Stimulated activated CD4-positive, alpha-beta T cell treated with anti-CD3 and anti-CD28 coated beads, TNF-alpha, amount 100 ng/mL, for 48 hours (primary cell): ENCODE measurements around the gene DDX17.

ENCODE experiments used
- DNase-seq, 3 donors: peaks; one replicate each; pipeline ENCODE4 v3.0.0-alpha.2; 2020; ENCODE audit warnings: low read depth in 3 of 3

DDX17 gene

DNA sequence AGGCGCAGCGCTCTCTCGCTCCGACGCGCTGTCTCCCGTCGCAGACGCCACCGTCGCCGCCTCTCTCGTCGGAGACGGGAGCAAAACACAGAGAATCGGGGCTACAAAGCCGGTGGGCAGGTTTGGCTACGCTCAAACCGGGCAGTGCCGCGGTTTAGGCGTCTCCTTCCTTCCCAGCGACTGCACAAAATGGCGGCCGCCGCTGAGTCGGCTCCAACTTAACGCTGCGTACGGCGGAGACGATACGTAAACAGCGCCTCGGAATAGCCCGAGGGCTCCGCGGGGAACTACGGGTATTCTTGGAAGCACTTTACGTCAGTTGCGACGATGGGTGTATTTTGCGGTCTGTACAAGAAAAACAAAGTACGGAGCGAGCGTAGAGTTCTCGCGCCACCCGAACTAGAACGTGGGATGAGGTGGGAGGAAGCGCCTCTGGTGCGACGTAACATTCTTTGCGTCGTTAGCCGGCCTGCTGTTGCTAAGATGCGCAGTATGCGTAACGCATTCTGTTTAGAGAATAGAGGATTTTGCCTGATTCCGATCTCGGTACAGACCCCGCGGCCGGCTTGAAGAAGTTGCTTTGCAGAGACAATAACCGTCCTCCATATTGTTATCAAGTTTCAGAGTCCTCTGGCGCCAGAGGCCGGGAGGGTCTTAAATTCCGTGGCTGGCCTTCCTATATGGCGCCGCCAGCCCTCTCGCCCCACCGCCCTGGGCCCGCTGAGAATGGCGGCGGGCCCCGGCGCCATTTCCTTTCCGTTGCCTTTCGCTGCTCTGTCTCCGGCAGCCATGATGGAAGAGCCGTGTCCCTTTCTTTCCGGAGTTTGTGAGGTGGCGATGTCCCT is at the start of gene DDX17:
Gene DDX17, minus strand, starts transcription at position 194 of the 845 bp plus-strand sequence.
- DNase-seq: peak; percentile 86 to 90 (median 90)

DNA sequence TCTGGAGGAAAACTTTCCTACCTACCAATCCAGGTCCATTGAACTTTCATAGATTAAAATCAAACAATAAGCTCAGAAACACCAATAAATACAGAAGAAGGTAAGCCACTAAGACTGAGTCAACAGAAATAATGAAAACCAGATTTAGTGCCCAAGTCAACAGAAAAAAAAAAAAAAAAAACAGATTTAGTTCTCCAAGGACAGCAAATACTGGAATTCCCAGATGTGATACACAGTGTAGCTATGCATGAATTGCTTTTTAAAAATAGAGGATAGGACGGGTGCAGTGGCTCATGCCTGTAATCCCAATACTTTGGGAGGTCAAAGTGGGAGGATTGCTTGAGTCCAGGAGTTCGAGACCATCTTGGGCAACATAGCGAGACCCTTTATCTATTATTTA is 48.2 kb upstream of the DDX17 start:
- DNase-seq: no peak

DNA sequence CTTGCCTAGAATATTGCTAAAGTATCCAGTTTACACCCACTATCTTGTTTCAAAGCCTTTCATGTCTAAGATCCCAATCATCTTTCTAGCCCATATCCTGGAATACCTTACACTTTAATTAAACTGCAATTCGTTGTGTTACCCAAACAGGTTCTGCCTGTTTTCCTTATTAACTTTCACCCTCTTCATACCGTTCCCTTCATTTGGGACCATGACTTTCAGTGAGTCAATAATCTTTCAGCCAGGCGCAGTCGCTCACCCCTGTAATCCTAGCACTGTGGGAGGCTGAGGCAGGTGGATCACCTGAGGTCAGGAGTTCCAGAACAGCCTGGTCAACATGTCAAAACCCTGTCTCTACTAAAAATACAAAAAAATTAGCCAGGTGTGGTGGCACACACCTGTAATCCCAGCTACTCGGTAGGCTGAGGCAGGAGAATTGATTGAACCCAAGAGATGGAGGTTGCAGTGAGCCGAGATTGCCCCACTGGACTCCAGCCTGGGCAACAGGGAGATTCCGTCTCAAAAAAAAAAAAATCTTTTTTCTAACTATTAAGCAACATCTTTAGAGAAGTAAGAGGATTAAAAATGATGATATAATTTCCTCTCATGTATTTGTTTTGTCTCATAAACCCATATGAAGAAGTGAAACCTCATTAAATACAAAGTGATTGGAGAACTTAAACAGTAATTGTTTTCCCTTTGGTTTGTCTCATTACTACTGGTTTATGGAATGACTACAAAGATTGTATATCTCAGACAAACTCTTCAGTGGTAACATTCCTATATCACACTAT is 43.2 kb upstream of the DDX17 start:
- no peak for DNase-seq

DNA sequence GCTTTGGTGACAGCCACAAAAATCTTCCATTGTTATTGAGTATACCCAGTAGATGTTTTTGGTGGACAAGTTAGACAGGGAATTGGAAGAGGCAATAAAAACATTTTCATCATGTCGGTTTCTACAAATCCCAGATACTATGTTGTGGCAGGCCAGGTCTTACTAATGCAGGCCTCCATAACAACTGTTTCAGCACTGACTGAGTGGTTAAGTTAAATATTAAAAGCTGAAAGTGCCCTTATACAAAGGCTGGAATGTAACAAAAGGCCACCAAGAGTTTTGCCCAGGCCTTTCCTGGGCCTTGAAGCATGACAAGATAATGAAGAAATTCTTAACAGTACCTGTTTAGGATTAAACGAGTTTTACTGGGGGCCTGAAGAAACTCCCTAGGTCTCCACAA is 34.6 kb upstream of the DDX17 start:
- no peak for DNase-seq

DNA sequence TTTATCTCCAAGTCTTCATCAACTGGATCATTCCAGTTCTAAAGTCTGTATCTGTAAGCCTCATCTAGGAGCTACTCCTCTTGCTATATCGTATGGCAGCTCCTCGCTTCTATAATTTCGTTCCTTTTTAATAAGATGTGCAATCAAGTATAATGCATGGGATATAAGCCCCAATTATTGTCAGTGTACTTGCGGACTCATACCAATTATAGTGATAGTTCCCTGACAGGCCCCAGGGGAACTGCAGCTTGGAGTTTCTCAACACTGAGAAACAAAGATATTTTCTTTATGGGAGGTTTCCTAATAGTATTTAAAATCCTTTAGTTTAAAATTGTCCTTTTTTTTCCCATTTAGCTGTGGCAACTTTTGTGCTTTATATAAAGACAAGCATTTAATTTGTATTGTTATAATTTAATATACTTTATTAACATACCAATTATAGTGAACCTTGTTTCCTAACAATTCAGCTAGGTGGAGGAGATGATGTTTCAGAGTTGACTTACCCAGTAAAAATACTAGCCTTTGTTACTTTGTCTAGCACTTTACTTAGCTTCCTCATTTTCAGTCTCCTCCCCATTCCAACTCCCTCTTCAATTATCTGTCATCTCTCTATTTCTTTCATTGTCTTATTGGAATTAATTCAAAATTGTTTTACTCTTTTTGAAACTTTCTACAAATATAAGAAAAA is 25.3 kb upstream of the DDX17 start:
- no peak for DNase-seq

DNA sequence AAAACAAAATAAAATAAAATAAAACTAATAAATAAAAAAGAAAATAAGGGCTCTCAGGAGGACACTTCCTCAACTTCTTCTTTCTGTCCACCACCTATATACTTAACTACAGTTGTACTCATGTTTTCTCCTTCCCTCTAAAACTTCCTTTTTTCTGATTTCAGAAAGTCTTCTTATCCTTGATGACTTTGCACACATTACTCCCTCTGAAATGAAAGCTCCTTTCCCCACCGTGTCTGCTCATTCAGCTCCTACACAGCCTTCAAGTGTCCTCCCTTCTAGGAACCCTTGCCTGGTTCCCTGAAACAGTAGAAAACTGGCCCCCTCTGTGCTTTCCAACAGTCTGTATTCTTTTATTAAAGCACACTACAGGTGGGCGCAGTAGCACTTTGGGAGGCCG is 18.3 kb upstream of the DDX17 start:
- DNase-seq: no peak

DNA sequence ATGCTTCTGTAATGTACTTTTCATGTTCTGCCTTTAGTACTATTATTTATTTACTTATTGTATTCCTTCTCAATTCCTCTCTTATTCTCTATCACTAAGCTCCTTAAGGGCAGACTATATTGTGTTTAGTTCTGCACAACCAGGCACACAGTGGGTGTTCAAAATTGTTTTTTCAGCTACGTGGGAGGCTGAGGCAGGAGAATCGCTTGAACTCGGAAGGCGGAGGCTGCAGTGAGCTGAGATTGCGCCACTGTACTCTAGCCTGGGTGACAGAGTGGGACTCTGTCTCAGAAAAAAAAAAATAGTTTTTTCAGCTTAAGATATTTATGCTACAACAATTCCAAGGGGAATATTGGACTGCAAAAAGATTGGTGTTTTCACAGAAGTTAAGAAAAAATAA is 17.4 kb upstream of the DDX17 start:
- no peak for DNase-seq

DNA sequence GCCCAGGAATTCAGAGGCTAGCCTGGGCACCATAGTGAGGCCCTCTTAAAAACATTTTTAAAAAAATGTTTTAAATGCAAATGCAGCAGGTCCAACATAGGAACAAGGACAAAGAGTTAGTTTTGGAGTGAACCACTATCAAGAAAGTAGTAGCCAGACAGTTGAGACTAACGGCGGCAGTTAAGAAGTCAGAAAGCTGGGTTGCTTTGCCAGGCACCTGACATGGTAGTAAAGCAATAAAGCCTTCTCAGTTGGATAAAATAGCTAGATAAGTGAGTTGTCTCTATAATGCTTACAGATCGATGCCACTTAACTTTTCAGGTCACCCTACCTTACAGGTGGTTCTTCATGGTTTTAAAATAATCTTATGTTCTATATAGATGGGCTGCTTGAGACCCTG is 16.9 kb upstream of the DDX17 start:
- DNase-seq: no peak

DNA sequence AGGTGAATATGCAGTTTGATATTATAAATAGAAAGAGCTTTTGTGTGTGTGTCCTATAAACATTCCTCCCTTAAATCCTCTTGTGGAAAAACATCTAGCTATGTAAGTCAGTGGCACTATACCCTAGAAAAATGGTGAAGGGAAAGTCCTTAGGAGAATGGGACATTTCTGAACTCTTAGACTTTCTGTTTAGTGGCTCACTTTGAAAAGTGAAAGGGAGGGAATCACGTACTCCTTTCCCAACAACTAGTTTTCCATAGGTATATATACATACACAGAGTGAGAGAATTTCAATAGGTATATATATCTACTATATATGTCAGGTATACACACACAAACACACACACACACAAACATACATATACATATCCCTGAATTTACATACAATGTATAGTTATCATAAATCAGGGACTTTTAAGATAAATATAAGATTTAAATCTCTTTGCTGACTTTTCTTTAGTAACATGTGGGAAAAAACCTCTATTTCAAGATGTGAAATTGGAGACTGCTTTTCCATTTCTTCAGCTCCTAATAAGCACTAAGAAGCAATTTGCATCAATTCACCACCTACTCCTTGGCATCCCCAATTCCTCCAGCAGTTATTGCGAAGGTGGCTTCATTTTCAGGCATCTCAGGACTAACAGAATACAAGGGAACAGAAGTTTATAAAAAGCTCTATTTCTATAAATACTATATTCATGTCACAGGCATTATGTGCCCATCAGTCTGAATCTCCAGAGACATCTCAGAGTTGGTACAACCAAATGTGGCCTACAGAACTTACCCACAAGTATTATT is 13.5 kb upstream of the DDX17 start:
- no peak for DNase-seq

DNA sequence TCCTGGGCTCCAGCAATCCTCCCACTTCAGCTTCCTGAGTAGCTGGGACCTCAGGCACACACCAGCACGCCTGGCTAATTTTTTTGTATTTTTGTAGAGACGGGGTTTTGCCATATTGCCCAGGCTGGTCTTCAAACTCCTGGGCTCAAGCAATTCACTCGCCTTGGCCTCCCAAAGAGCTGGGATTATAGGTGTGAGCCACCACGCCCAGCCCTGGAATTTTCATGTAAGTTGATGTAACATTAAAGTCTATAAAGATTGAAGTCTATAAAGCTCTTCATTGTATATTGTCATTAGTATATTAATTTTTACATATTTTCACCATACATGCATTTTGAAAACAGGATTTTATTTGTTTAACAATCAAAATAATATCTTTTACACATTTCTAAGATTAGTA is 12.5 kb upstream of the DDX17 start:
- no peak for DNase-seq

DNA sequence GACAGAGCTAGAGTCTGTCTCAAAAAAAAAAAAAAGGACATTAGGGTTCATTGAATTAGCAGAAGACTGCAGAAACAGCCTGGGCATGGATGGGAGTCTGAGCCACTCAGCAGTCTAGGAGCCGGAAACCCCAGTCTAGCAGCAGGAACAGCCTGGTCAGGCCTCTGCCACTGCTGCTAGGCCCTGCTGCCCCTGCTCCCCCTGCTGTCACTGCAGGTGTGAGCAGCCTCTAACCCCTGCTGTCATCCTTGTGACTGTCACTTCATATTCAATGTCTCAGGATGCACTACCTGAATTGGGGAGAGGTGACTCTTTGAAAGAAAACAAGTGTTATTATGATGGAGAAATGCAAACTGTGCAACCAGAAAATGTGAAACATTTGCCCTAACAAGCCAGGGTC is 7.0 kb upstream of the DDX17 start:
- DNase-seq: peak in 1 of 3 donors; percentile 17

DNA sequence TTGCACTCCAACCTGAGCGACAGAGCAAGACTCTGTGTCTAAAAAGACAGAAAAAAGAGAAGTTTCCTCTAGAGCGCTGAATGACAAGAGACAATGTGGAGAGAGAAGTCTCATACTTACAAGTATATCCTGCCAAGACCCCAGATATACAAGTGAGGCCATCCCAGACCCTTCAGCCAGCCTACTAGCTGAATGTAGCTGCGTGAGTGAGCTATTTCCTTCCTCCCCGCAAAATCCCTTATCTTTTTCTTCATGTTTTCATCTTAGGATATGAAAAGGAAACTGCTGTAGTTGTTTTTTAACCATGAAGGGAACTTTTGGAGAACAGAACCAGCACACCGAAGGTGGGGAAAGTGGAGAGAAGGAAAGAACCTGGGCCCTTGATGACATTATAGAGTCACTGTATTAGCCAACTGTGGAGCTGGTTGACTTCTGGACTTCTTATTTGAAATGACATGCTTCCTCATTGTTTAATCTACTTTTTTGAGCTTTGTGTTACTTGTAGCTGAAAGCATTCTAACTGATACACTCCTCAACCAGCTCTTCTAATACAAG is 4.4 kb upstream of the DDX17 start:
- no peak for DNase-seq

DNA sequence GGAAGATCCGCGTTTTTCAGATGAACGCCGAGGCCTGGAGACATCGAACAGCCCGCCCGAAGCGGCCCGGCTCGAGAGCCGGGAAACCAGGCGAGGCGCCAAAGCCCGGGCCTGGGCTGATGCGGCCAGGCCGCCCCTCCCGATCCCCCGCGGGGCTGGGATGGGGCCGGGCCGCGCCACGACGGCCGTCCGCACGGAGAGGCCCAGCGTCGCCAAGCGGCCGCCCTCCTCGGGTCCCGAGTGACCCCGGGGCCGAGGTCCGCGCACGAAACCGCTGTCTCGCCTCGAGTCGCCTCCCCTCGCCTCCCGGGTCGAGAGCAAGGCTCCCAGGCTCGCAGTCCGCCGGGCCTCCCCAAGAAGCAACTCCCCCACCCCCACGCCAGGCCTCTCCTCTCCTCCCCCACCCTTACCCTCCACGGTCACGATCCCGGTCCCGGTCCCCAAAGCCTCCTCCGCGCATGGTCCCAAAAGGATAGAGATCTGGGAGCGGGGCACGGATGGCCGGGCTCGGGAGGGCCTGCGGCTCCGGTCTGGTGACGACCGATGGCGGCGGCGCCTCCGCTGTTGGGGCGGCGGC is 482 bp downstream of the DDX17 start:
- peak; percentile 16 to 56 (median 24) for DNase-seq

DNA sequence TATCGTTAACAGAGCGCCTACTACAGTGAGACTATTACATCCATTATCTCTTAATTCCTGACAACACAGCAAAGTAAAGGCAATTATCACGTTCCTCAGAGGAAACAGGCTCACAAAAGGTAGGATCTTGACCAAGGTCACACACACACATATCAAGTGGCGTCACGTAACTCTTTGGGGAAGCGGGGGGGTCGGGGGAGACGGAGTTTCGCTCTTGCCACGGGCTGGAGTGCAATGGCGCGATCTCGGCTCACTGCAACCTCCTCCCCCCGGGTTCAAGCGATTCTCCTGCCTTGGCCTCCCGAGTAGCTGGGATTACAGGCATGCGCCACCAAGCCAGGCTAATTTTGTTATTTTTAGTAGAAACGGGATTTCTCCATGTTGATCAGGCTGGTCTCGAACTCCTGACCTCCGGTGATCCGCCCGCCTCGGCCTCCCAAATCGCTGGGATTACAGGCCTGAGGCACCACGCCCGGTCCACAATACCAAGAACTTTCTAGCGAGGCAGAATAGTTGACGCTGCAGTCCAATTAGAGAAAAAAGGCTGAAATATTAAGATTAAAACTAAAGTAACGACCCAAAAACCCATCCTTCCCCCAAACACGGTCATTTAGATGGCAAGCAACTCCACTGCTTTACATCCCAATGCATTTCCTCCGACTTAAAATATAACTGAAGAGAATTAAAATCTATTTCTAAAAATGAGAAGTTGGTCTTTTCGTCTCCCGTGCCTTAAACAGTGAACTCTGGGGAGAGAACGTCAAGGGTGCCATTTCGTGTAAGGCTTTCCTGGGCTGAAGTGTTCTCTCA is 1.2 kb downstream of the DDX17 start:
- peak; percentile 30 to 64 (median 42) for DNase-seq

DNA sequence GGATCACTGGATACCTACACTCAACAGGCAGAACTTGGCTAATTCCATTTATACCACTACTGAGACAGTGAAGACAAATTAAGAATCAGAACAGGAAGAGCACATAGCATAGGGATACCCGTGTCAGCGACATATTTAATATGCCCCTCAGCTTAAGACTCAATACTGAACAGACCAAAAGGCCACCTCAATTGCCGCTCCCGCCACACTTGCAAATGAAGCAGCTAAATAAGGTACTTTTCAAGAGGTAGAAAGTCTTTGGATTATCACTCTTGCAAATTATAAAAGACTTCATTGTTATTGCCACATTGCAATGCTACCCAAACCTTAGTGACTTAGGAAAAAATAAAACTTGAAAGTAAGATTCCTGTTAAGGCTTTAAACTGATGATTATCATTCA is 3.1 kb downstream of the DDX17 start:
- DNase-seq: no peak

DNA sequence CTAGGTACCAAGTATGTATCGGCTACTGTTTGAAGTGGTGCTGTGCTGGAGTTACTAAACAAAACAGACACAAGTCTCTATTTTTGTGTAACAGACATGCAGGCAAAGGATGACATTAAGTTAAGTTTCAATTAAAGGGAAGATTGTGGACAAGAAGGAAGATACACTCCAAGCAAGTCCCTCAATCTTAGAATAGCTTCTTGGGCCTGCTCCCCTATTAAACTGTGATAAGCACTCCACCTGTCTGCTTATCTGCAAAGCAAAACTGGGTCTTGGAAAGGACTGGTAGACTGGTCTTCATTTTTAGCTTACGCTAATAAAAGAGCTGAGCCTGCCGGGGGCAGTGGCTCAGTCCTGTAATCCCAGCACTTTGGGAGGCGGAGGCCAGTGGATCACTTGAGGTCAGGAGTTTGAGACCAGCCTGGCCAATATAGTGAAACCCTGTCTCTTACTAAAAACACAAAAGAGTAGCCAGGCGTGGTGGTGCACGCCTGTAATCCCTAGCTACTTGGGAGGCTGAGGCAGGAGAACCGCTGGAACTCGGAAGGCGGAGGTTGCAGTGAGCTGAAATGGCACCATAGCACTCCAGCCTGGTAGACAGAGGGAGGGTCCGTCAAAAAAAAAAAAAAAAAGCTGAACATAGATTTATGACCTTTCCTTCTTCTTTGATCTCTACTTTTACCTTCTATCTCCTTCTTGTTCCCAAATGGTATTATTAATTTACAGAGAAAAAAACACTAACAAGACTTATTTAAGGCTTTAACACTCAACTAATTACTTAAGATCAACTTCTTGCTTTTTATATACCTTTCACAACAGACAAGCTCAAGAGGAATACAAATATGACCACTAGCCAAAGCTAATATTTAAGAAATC is 4.1 kb downstream of the DDX17 start:
- no peak for DNase-seq

DNA sequence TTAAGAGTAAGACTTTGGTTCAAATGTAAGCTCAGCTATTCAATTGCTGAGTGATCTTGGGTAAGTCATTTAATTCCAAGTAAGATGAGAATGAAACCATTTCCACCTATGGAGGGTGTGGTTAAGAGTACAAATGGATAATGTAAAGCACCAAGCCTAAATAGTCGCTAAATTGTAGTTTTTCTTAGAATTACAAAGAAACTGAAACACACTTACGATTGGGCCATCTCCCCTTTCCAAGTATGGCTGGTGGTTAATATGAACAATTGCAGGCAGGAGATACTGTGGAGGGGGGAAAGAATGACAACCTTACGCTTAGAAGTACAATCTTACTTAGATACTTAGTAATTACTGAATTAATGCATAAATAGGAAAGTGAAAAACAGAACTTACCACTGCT is 8.2 kb downstream of the DDX17 start:
- DNase-seq: no peak

DNA sequence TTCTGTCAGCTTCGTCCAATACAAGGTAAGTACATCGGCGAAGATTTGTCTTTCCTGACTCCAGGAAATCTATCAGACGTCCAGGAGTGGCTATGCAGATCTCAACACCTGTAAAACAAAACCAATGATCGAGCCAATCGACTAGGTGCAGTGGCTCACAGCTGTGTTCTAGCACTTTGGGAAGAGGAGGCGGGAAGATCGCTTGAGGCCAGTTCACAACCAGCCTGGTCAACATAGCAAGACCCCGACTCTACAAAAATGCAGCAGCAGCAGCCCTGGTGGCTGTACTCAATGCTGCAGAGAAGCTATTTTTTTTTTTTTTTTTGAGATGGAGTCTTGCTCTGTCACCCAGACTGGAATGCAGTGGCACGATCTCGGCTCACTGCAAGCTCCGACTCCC is 11.2 kb downstream of the DDX17 start:
- no peak for DNase-seq

DNA sequence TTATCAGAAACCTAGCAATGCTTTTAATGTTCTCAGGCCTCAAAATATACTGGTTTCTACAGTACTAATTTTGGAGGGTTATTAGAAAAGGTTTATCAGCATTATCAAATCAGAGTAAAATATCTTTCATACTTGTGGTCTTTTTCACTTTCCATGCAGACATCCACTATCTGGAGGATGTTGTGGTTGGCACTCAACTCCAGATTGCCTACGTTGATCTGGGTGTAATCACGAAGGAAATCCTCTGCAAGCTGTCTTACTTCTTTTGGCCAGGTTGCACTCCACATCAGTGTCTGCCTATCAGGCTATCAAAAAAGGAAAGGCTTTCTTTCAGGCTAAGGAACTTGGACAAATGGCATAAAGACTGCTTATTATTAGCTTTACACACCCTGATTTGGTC is 11.6 kb downstream of the DDX17 start:
- no peak for DNase-seq
